WTC11 (cell line): ENCODE data around the gene ZNF609. TPM values are rescaled to one million over a fixed set of nuclear protein-coding genes. Genes with fewer than 3 reads are reported as not detected.
A peak's percentile ranks its signal among the peaks of the same experiment; 100 is the strongest.

ENCODE experiments used
- ATAC-seq: fragments of 200-7000 bp; cut with Tn5 transposase; 2 replicates; pipeline ENCODE4 v1.10.0; 2021; ENCODE audit warnings: mild to moderate bottlenecking, moderate library complexity
- CTCF ChIA-PET: fragments of 300-600 bp; sonication (Branson Sonifier 250); formaldehyde crosslinking; loops from one replicate; lab custom pipeline; 2021; ENCODE audit warnings: antibody characterized with exemption; lab: Charles Lee
- POLR2A ChIA-PET: fragments of 350-600 bp; sonication (Branson Sonifier 250); formaldehyde crosslinking; loops from one replicate; lab custom pipeline; 2021; ENCODE audit warnings: antibody characterized with exemption; lab: Charles Lee
- DNase-seq: peaks from one replicate; pipeline ENCODE4 v3.0.0; 2021; ENCODE audit warnings: low spot score
- H3K27ac Mint-ChIP-seq: 2 replicates; pipeline ENCODE4 v1.8.0; 2021; ENCODE audit warnings: mixed read lengths
- H3K27me3 Mint-ChIP-seq: 2 replicates; pipeline ENCODE4 v1.8.0; 2021; ENCODE audit warnings: low read depth, mild to moderate bottlenecking, moderate library complexity, mixed read lengths
- H3K36me3 Mint-ChIP-seq: 2 replicates; pipeline ENCODE4 v1.8.0; 2021; ENCODE audit warnings: mixed read lengths
- H3K4me1 Mint-ChIP-seq: 2 replicates; pipeline ENCODE4 v1.8.0; 2022; ENCODE audit warnings: mixed read lengths
- H3K4me3 Mint-ChIP-seq: 2 replicates; pipeline ENCODE4 v1.8.0; 2021; ENCODE audit warnings: mild to moderate bottlenecking, moderate library complexity, mixed read lengths
- H3K9me3 Mint-ChIP-seq: 2 replicates; pipeline ENCODE4 v1.8.0; 2021; ENCODE audit warnings: mixed read lengths
- AFF4 ChIP-seq: sonication (generic); formaldehyde crosslinking; IDR thresholded peaks from 2 replicates; pipeline ENCODE4 v1.8.1; 2023; ENCODE audit warnings: mild to moderate bottlenecking, missing genetic modification reagents, borderline replicate concordance
- E2F1 ChIP-seq: sonication (generic); formaldehyde crosslinking; IDR thresholded peaks from 2 replicates; pipeline ENCODE4 v1.8.0; 2022; ENCODE audit warnings: mild to moderate bottlenecking, missing genetic modification reagents
- ESRRA ChIP-seq: sonication (generic); formaldehyde crosslinking; IDR thresholded peaks from 2 replicates; pipeline ENCODE4 v1.8.1; 2022; ENCODE audit warnings: mild to moderate bottlenecking, missing genetic modification reagents, borderline replicate concordance
- FOXJ3 ChIP-seq: sonication (generic); formaldehyde crosslinking; IDR thresholded peaks from 2 replicates; pipeline ENCODE4 v1.9.0; 2021; ENCODE audit warnings: missing genetic modification reagents, mild to moderate bottlenecking, borderline replicate concordance
- GABPB1 ChIP-seq: sonication (generic); formaldehyde crosslinking; IDR thresholded peaks from 2 replicates; pipeline ENCODE4 v1.8.1; 2023; ENCODE audit warnings: mild to moderate bottlenecking, missing genetic modification reagents
- HMGA2 ChIP-seq: fragments of 250-450 bp; sonication (Bioruptor Pico); IDR thresholded peaks from 2 replicates; pipeline ENCODE4 v1.4.0; 2021; ENCODE audit warnings: mild to moderate bottlenecking, moderate library complexity
- KAT7 ChIP-seq: sonication (generic); formaldehyde crosslinking; IDR thresholded peaks from 2 replicates; pipeline ENCODE4 v1.8.1; 2023; ENCODE audit warnings: missing genetic modification reagents, mild to moderate bottlenecking, borderline replicate concordance
- MLX ChIP-seq: sonication (generic); formaldehyde crosslinking; IDR thresholded peaks from 2 replicates; pipeline ENCODE4 v1.8.1; 2023; ENCODE audit warnings: mild to moderate bottlenecking, missing genetic modification reagents, moderate library complexity
- NR2C2 ChIP-seq: sonication (generic); formaldehyde crosslinking; IDR thresholded peaks from 2 replicates; pipeline ENCODE4 v1.8.0; 2022; ENCODE audit warnings: mild to moderate bottlenecking, missing genetic modification reagents
- PREB ChIP-seq: sonication (generic); formaldehyde crosslinking; IDR thresholded peaks from 2 replicates; pipeline ENCODE4 v1.8.1; 2022; ENCODE audit warnings: mild to moderate bottlenecking, missing genetic modification reagents, moderate library complexity, borderline replicate concordance
- PRRX2 ChIP-seq: fragments of 250-450 bp; sonication (Bioruptor Pico); IDR thresholded peaks from 2 replicates; pipeline ENCODE4 v1.8.0; 2021; ENCODE audit warnings: mild to moderate bottlenecking
- RELA ChIP-seq: sonication (generic); formaldehyde crosslinking; IDR thresholded peaks from 2 replicates; pipeline ENCODE4 v1.8.1; 2022; ENCODE audit warnings: missing genetic modification reagents, mild to moderate bottlenecking, borderline replicate concordance
- SOX15 ChIP-seq: fragments of 250-450 bp; sonication (Bioruptor Pico); IDR thresholded peaks from 2 replicates; pipeline ENCODE4 v1.9.0; 2021; ENCODE audit warnings: mild to moderate bottlenecking
- SP1 ChIP-seq: sonication (generic); formaldehyde crosslinking; conservative IDR thresholded peaks from 2 replicates; pipeline ENCODE4 v1.8.1; 2022; ENCODE audit warnings: missing genetic modification reagents
- STAT6 ChIP-seq: sonication (generic); formaldehyde crosslinking; conservative IDR thresholded peaks from 2 replicates; pipeline ENCODE4 v1.8.1; 2023; ENCODE audit warnings: mild to moderate bottlenecking, low read depth, missing genetic modification reagents, moderate library complexity
- USF1 ChIP-seq: sonication (generic); formaldehyde crosslinking; IDR thresholded peaks from 2 replicates; pipeline ENCODE4 v1.8.0; 2022; ENCODE audit warnings: mild to moderate bottlenecking, missing genetic modification reagents
- USF2 ChIP-seq: sonication (generic); formaldehyde crosslinking; IDR thresholded peaks from 2 replicates; pipeline ENCODE4 v1.8.1; 2023; ENCODE audit warnings: mild to moderate bottlenecking, missing genetic modification reagents, moderate library complexity
- ZNF121 ChIP-seq: sonication (generic); formaldehyde crosslinking; IDR thresholded peaks from 2 replicates; pipeline ENCODE4 v1.8.0; 2023; ENCODE audit warnings: missing genetic modification reagents
- ZNF219 ChIP-seq: sonication (generic); formaldehyde crosslinking; IDR thresholded peaks from 2 replicates; pipeline ENCODE4 v1.8.0; 2023; ENCODE audit warnings: missing genetic modification reagents, mild to moderate bottlenecking, borderline replicate concordance
- ZNF232 ChIP-seq: sonication (generic); formaldehyde crosslinking; IDR thresholded peaks from 2 replicates; pipeline ENCODE4 v1.8.0; 2022; ENCODE audit warnings: mild to moderate bottlenecking, missing genetic modification reagents
- ZNF396 ChIP-seq: fragments of 250-450 bp; sonication (Bioruptor Pico); IDR thresholded peaks from 2 replicates; pipeline ENCODE4 v1.8.0; 2021; ENCODE audit warnings: mild to moderate bottlenecking, moderate library complexity, borderline replicate concordance
- ZSCAN18 ChIP-seq: fragments of 250-450 bp; sonication (Bioruptor Pico); IDR thresholded peaks from 2 replicates; pipeline ENCODE4 v2.1.2; 2022; ENCODE audit warnings: mild to moderate bottlenecking, moderate library complexity
- total RNA-seq: library from RNA; stranded (reverse); gene quantifications from 3 replicates; pipeline ENCODE4 v1.2.3, GENCODE V29; 2021

Gene ZNF609
- total RNA-seq, 1 experiment from 2014 or later = 47.4 TPM

- no peak overlapping the region for H3K27ac Mint-ChIP-seq
- no peaks in the 10 kb centered on the region for H3K9me3 Mint-ChIP-seq
- no peak for ATAC-seq
- CTCF ChIA-PET = interaction anchor here (0.6 to 4.0 kb wide), 10 partner anchors 14 to 266 kb away, joined by 3 to 24 read pairs (median 4); partner anchors contain the start of gene TRIP4
- DNase-seq = no peak
- no peaks in the 10 kb centered on the region for H3K36me3 Mint-ChIP-seq
- no peak for TF ChIP-seq ESRRA (CRISPR knock-in tag)
- no peak for TF ChIP-seq MLX (CRISPR knock-in tag)
- no peak for TF ChIP-seq NR2C2 (CRISPR knock-in tag)
- no peak for TF ChIP-seq ZNF232 (CRISPR knock-in tag)
- no peak for TF ChIP-seq PREB (CRISPR knock-in tag)
- no peak for TF ChIP-seq ZNF219 (CRISPR knock-in tag)
- no peak for TF ChIP-seq ZNF121 (CRISPR knock-in tag)
- no peak for TF ChIP-seq SOX15 (CRISPR knock-in tag)
- TF ChIP-seq USF1 (CRISPR knock-in tag) = no peak
- TF ChIP-seq SP1 (CRISPR knock-in tag) = no peak
- no peak for TF ChIP-seq RELA
- TF ChIP-seq GABPB1 = no peak
- no peak for TF ChIP-seq E2F1 (CRISPR knock-in tag)
- no peak for TF ChIP-seq ZNF396 (CRISPR knock-in tag)
- no peak for TF ChIP-seq USF2 (CRISPR knock-in tag)
- H3K4me1 Mint-ChIP-seq = peaks cover 21% of the 10 kb centered on the region
- POLR2A ChIA-PET = no interaction called here
- no peak overlapping the region for H3K4me3 Mint-ChIP-seq
- no peaks in the 10 kb centered on the region for H3K27me3 Mint-ChIP-seq
Observed at GRCh38 chr15:64653757-64654156, 193.4 kb downstream of the ZNF609 start.

GRCh38 chr15:64656508-64656907 lies 196.1 kb downstream of the ZNF609 start:
- ChIA-PET POLR2A (no interaction called here), CTCF (no interaction called here)
- Mint-ChIP-seq H3K9me3 (no peaks in the 10 kb centered on the region), H3K36me3 (no peaks in the 10 kb centered on the region), H3K27ac (peak overlapping the region; percentile 50), H3K27me3 (no peaks in the 10 kb centered on the region), H3K4me3 (no peak overlapping the region), H3K4me1 (peaks cover 5% of the 10 kb centered on the region)
- DNase-seq = no peak
- no peak for ATAC-seq
- TF ChIP-seq ZSCAN18 (CRISPR knock-in tag) (no peak), KAT7 (CRISPR knock-in tag) (no peak), STAT6 (CRISPR knock-in tag) (no peak), FOXJ3 (CRISPR knock-in tag) (no peak), PREB (CRISPR knock-in tag) (no peak), HMGA2 (no peak), ESRRA (CRISPR knock-in tag) (no peak), PRRX2 (no peak), AFF4 (CRISPR knock-in tag) (no peak)
